22Rv1 (cell line): ENCODE data around the gene TNNT2.

Experiments used
- CTCF ChIP-seq: fragments of 450-650 bp; IDR thresholded peaks from 2 replicates; pipeline ENCODE4 v1.5.1; 2017; ENCODE audit warnings: mild to moderate bottlenecking
- ZFX ChIP-seq: fragments of 450-650 bp; IDR thresholded peaks from 2 replicates; pipeline ENCODE4 v1.6.1; 2017; ENCODE audit warnings: antibody characterized with exemption, borderline replicate concordance

GRCh38 chr1:201319631-201320030, 57.8 kb downstream of the TNNT2 start:
- TF ChIP-seq CTCF (no peak), ZFX (no peak)
